ENCODE results near the gene DNPH1.

DNPH1 gene

GRCh38 chr6:43211955-43212354 lies 17.3 kb downstream of the DNPH1 start:
- TF ChIP-seq USF1 (IDR thresholded peaks at IDR 0.05) (no peak), YY1 (IDR thresholded peaks at IDR 0.05; ENCODE audit: low read depth) (no peak)

GRCh38 chr6:43207286-43207685 lies 22.0 kb downstream of the DNPH1 start:
- TF ChIP-seq CEBPB (IDR thresholded peaks at IDR 0.05) (no peak), USF1 (IDR thresholded peaks at IDR 0.05) (no peak), REST (IDR thresholded peaks at IDR 0.05; ENCODE audit: low read depth) (no peak), EP300 (IDR thresholded peaks at IDR 0.05; ENCODE audit: borderline replicate concordance) (no peak), EGR1 (IDR thresholded peaks at IDR 0.05) (no peak), TAF1 (IDR thresholded peaks at IDR 0.05; ENCODE audit: low read depth) (no peak), MAX (IDR thresholded peaks at IDR 0.05) (no peak), ZBTB7A (IDR thresholded peaks at IDR 0.05; ENCODE audit: low read depth) (no peak), CREB1 (IDR thresholded peaks at IDR 0.05; ENCODE audit: low read depth) (no peak), TEAD4 (IDR thresholded peaks at IDR 0.05) (no peak), TCF12 (IDR thresholded peaks at IDR 0.05; ENCODE audit: low read depth) (no peak)

- TF ChIP-seq NFIC (IDR thresholded peaks at IDR 0.05) (no peak), CEBPB (IDR thresholded peaks at IDR 0.05) (no peak), MAX (IDR thresholded peaks at IDR 0.05) (no peak), EP300 (IDR thresholded peaks at IDR 0.05; ENCODE audit: borderline replicate concordance) (no peak), CREB1 (IDR thresholded peaks at IDR 0.05; ENCODE audit: low read depth) (no peak), EGR1 (IDR thresholded peaks at IDR 0.05) (no peak), FOXM1 (IDR thresholded peaks at IDR 0.05; ENCODE audit: borderline replicate concordance, low read depth) (no peak), TCF12 (IDR thresholded peaks at IDR 0.05; ENCODE audit: low read depth) (no peak), ZBTB7A (IDR thresholded peaks at IDR 0.05; ENCODE audit: low read depth) (no peak), REST (IDR thresholded peaks at IDR 0.05; ENCODE audit: low read depth) (no peak), TEAD4 (IDR thresholded peaks at IDR 0.05) (no peak), USF1 (IDR thresholded peaks at IDR 0.05) (no peak), TAF1 (IDR thresholded peaks at IDR 0.05; ENCODE audit: low read depth) (no peak)
These were observed 23.4 kb downstream of the DNPH1 start for GRCh38 chr6:43205849-43206248.

GRCh38 chr6:43204271-43205105 lies 24.8 kb downstream of the DNPH1 start:
- TF ChIP-seq FOXM1 (IDR thresholded peaks at IDR 0.05; ENCODE audit: borderline replicate concordance, low read depth) = no peak

- TF ChIP-seq TEAD4 (IDR thresholded peaks at IDR 0.05) (no peak), YY1 (IDR thresholded peaks at IDR 0.05; ENCODE audit: low read depth) (no peak), MAX (IDR thresholded peaks at IDR 0.05) (no peak), EGR1 (IDR thresholded peaks at IDR 0.05) (no peak), EP300 (IDR thresholded peaks at IDR 0.05; ENCODE audit: borderline replicate concordance) (no peak), TCF12 (IDR thresholded peaks at IDR 0.05; ENCODE audit: low read depth) (no peak), FOXM1 (IDR thresholded peaks at IDR 0.05; ENCODE audit: borderline replicate concordance, low read depth) (no peak), CREB1 (IDR thresholded peaks at IDR 0.05; ENCODE audit: low read depth) (no peak), CEBPB (IDR thresholded peaks at IDR 0.05) (no peak), REST (IDR thresholded peaks at IDR 0.05; ENCODE audit: low read depth) (no peak), USF1 (IDR thresholded peaks at IDR 0.05) (no peak), TAF1 (IDR thresholded peaks at IDR 0.05; ENCODE audit: low read depth) (no peak), ZBTB7A (IDR thresholded peaks at IDR 0.05; ENCODE audit: low read depth) (no peak), RAD21 (IDR thresholded peaks at IDR 0.05; ENCODE audit: low read depth) (no peak), NFIC (IDR thresholded peaks at IDR 0.05) (no peak)
These were observed 25.6 kb downstream of the DNPH1 start for GRCh38 chr6:43203718-43204095.
